Astrocyte (in vitro differentiated cells and primary cell): Measurements from ENCODE around the gene KRT83. TPM values are rescaled to one million over a fixed set of nuclear protein-coding genes. Genes with fewer than 3 reads are reported as not detected.

Experiments used
- DNase-seq: peaks from one replicate; pipeline ENCODE4 v3.0.0-alpha.2; 2010; ENCODE audit warnings: low read depth
- FAIRE-seq: peaks from 2 replicates; lab custom pipeline; 2011; peaks lifted over from hg19 to GRCh38; lab: Jason Lieb, UNC
- H2AFZ ChIP-seq: 2 replicates; pipeline ENCODE4 v1.6.0; 2012; ENCODE audit warnings: low read depth, low read length, inconsistent platforms
- H3K27ac ChIP-seq: 2 replicates; pipeline ENCODE4 v1.5.1; 2011; ENCODE audit warnings: low read depth, low read length, inconsistent platforms
- H3K27me3 ChIP-seq: 2 replicates; pipeline ENCODE4 v1.6.0; 2011; ENCODE audit warnings: low read length, inconsistent platforms; ENCODE audit not compliant: insufficient read depth
- H3K36me3 ChIP-seq: 2 replicates; pipeline ENCODE4 v1.5.1; 2011; ENCODE audit warnings: low read length, inconsistent platforms; ENCODE audit not compliant: insufficient read depth
- H3K4me1 ChIP-seq: 2 replicates; pipeline ENCODE4 v1.5.1; 2011; ENCODE audit warnings: low read length, inconsistent platforms; ENCODE audit not compliant: insufficient read depth
- H3K4me2 ChIP-seq: 2 replicates; pipeline ENCODE4 v1.6.0; 2012; ENCODE audit warnings: low read length, inconsistent platforms
- H3K4me3 ChIP-seq: 2 replicates; pipeline ENCODE4 v1.5.1; 2011; ENCODE audit warnings: low read depth, mild to moderate bottlenecking, low read length, inconsistent platforms; ENCODE audit not compliant: insufficient read depth
- H3K79me2 ChIP-seq: 2 replicates; pipeline ENCODE4 v1.6.0; 2012; ENCODE audit warnings: mild to moderate bottlenecking, low read length, inconsistent platforms; ENCODE audit not compliant: insufficient read depth
- H3K9ac ChIP-seq: 2 replicates; pipeline ENCODE4 v1.6.0; 2012; ENCODE audit warnings: mild to moderate bottlenecking, low read length, inconsistent platforms
- H3K9me3 ChIP-seq: 2 replicates; pipeline ENCODE4 v1.5.1; 2012; ENCODE audit warnings: low read depth, mild to moderate bottlenecking, low read length, inconsistent platforms; ENCODE audit not compliant: insufficient read depth
- H4K20me1 ChIP-seq: 2 replicates; pipeline ENCODE4 v1.6.0; 2012; ENCODE audit warnings: low read length, inconsistent platforms; ENCODE audit not compliant: insufficient read depth
- H3K27ac Mint-ChIP-seq: one replicate; pipeline ENCODE4 v1.8.0; 2021; ENCODE audit warnings: mild to moderate bottlenecking, mixed read lengths; ENCODE audit not compliant: unreplicated experiment
- H3K27me3 Mint-ChIP-seq: one replicate; pipeline ENCODE4 v1.8.0; 2021; ENCODE audit warnings: low read depth, mixed read lengths; ENCODE audit not compliant: unreplicated experiment
- H3K36me3 Mint-ChIP-seq: one replicate; pipeline ENCODE4 v1.8.0; 2021; ENCODE audit warnings: low read depth, mixed read lengths; ENCODE audit not compliant: unreplicated experiment
- H3K4me1 Mint-ChIP-seq: one replicate; pipeline ENCODE4 v1.8.0; 2021; ENCODE audit warnings: low read depth, mixed read lengths; ENCODE audit not compliant: unreplicated experiment
- H3K4me3 Mint-ChIP-seq: one replicate; pipeline ENCODE4 v1.8.0; 2021; ENCODE audit warnings: mild to moderate bottlenecking, moderate library complexity, mixed read lengths; ENCODE audit not compliant: unreplicated experiment
- H3K9me3 Mint-ChIP-seq: one replicate; pipeline ENCODE4 v1.8.0; 2021; ENCODE audit warnings: mild to moderate bottlenecking, mixed read lengths; ENCODE audit not compliant: unreplicated experiment
- EZH2 ChIP-seq: IDR thresholded peaks from 2 replicates; pipeline ENCODE4 v1.6.1; 2012; ENCODE audit warnings: mild to moderate bottlenecking, low read length, inconsistent platforms; ENCODE audit not compliant: insufficient read depth
- total RNA-seq: library from RNA; stranded (reverse); gene quantifications from 2 replicates; pipeline ENCODE4 v1.2.1, GENCODE V29; 2021
- TF ChIP-seq, protein P1 (sequence below): IDR thresholded peaks from 2 replicates; pipeline ENCODE4 v1.5.1; 2011; ENCODE audit warnings: low read depth, mild to moderate bottlenecking, inconsistent platforms, low read length, moderate library complexity; ENCODE audit not compliant: insufficient read depth

KRT83 gene
- total RNA-seq, 1 donor from 2014 or later, result not detected

DNA sequence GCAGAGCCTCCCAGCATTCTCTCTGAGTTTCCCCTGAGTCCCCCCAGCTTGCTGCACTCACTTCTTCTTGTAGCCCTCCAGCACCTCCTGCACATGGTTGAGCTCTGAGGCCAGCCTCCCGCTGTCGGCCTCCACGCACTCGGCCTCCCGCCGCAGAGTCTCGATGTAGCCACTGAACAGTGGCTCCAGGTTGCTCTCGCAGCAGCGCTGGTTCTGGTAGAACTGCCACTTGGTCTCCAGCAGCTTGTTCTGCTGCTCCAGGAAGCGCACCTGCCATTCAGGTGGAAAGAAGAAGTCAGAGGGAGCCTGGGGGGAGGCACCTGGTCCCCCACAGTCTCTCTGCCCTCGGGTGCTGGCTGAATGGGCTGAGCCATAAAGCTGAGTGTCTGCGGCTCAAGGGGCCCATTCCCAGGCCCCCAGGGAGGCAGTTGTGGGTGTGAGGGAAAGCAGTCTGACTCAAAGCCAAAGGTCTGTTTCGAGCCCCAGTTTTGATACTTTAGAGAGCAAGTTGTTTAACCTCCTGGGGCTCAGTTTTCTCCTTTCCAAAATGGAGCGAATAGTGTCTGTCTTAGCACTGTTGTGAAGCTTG, 43.8 kb upstream of the KRT83 start:
- peaks cover 15% of the 10 kb centered on the region for H3K27me3 ChIP-seq
- no peaks in the 10 kb centered on the region for H3K36me3 Mint-ChIP-seq
- no peaks in the 10 kb centered on the region for H3K36me3 ChIP-seq
- no peaks in the 10 kb centered on the region for H3K4me1 Mint-ChIP-seq
- TF ChIP-seq, protein P1, sequence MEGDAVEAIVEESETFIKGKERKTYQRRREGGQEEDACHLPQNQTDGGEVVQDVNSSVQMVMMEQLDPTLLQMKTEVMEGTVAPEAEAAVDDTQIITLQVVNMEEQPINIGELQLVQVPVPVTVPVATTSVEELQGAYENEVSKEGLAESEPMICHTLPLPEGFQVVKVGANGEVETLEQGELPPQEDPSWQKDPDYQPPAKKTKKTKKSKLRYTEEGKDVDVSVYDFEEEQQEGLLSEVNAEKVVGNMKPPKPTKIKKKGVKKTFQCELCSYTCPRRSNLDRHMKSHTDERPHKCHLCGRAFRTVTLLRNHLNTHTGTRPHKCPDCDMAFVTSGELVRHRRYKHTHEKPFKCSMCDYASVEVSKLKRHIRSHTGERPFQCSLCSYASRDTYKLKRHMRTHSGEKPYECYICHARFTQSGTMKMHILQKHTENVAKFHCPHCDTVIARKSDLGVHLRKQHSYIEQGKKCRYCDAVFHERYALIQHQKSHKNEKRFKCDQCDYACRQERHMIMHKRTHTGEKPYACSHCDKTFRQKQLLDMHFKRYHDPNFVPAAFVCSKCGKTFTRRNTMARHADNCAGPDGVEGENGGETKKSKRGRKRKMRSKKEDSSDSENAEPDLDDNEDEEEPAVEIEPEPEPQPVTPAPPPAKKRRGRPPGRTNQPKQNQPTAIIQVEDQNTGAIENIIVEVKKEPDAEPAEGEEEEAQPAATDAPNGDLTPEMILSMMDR, result no peak
- no peak for TF ChIP-seq EZH2
- peaks cover 7% of the 10 kb centered on the region for H3K9me3 Mint-ChIP-seq
- DNase-seq (no peak), FAIRE-seq (no peak)
- H3K4me1 ChIP-seq, result peaks cover 6% of the 10 kb centered on the region
- H3K9me3 ChIP-seq, result no peaks in the 10 kb centered on the region
- no peak overlapping the region for H3K27ac ChIP-seq
- no peak overlapping the region for H3K27ac Mint-ChIP-seq
- no peak overlapping the region for H3K4me3 Mint-ChIP-seq
- H3K9ac ChIP-seq, result no peak overlapping the region
- no peaks in the 10 kb centered on the region for H3K79me2 ChIP-seq
- no peaks in the 10 kb centered on the region for H4K20me1 ChIP-seq
- H3K4me3 ChIP-seq, result no peak overlapping the region
- H3K4me2 ChIP-seq, result no peak overlapping the region
- peaks cover 64% of the 10 kb centered on the region for H3K27me3 Mint-ChIP-seq
- no peak overlapping the region for H2AFZ ChIP-seq

GRCh38 chr12:52364061-52364460, 42.9 kb upstream of the KRT83 start:
- DNase-seq, result no peak
- Histone ChIP-seq H3K79me2 (no peaks in the 10 kb centered on the region), H3K27ac (no peak overlapping the region), H3K36me3 (no peaks in the 10 kb centered on the region), H3K4me3 (no peak overlapping the region), H3K27me3 (peaks cover 18% of the 10 kb centered on the region), H4K20me1 (no peaks in the 10 kb centered on the region), H3K9me3 (no peaks in the 10 kb centered on the region), H3K4me2 (no peak overlapping the region), H3K4me1 (peaks cover 1% of the 10 kb centered on the region), H2AFZ (no peak overlapping the region), H3K9ac (no peak overlapping the region)
- peaks cover 7% of the 10 kb centered on the region for H3K9me3 Mint-ChIP-seq
- TF ChIP-seq, protein P1, result no peak
- TF ChIP-seq EZH2, result no peak
- no peak overlapping the region for H3K4me3 Mint-ChIP-seq
- H3K4me1 Mint-ChIP-seq, result no peaks in the 10 kb centered on the region
- no peak for FAIRE-seq
- peaks cover 67% of the 10 kb centered on the region for H3K27me3 Mint-ChIP-seq
- H3K36me3 Mint-ChIP-seq, result no peaks in the 10 kb centered on the region
- H3K27ac Mint-ChIP-seq, result no peak overlapping the region

DNA sequence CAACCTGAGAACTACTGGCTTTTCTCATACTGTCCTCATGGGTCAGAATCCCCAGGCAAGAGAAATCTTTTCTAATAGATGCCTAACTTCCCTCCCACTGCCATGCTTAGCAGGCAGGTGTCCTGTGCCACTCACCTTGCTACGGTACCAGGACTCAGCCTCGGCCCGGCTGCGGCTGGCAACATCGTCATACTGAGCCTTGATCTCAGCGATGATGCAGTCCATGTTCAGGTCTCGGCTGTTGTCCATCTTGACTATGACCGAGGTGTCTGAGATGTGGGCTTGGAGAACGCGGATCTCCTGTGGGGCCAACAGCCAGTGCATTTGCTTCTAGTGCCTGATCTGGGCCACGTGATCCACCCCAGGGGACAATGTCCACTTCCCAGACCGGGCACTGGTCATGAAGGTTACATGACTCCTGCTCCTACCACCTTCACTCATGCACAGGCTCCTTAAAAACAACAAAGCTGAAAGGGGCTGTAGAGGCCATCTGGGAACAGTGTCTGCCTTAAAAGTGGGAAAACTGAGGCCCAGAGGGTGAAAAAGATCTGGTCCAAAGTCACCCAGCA, 42.0 kb upstream of the KRT83 start:
- Mint-ChIP-seq H3K27me3 (peaks cover 64% of the 10 kb centered on the region), H3K4me1 (no peaks in the 10 kb centered on the region), H3K36me3 (no peaks in the 10 kb centered on the region), H3K9me3 (peaks cover 5% of the 10 kb centered on the region), H3K27ac (no peak overlapping the region), H3K4me3 (no peak overlapping the region)
- no peak for DNase-seq
- Histone ChIP-seq H3K27ac (no peak overlapping the region), H3K27me3 (peaks cover 16% of the 10 kb centered on the region), H4K20me1 (no peaks in the 10 kb centered on the region), H2AFZ (no peak overlapping the region), H3K9me3 (no peaks in the 10 kb centered on the region), H3K36me3 (no peaks in the 10 kb centered on the region), H3K4me2 (no peak overlapping the region), H3K4me3 (no peak overlapping the region), H3K9ac (no peak overlapping the region), H3K79me2 (no peaks in the 10 kb centered on the region), H3K4me1 (no peaks in the 10 kb centered on the region)
- FAIRE-seq, result no peak
- TF ChIP-seq EZH2, result no peak
- TF ChIP-seq, protein P1, result no peak
